Left lung (tissue), 10 donors: ENCODE data around the gene INPP5D. TPM values are rescaled to one million over a fixed set of nuclear protein-coding genes. Genes with fewer than 3 reads are reported as not detected.
A peak's percentile ranks its signal among the peaks of the same experiment; 100 is the strongest.

Experiments
- ATAC-seq: fragments of 200-7000 bp; cut with Tn5 transposase; one replicate; pipeline ENCODE4 v1.9.1; 2020; ENCODE audit warnings: moderate library complexity
- DNase-seq, 4 donors: peaks; one replicate each; pipeline ENCODE4 v3.0.0-alpha.2; 2013 to 2020
- H3K27ac ChIP-seq, 2 donors: fragments of 200-600 bp; sonication (generic) in 1 of 2; one replicate each; pipeline versions ENCODE4 v1.5.0 to v1.8.0; 2020 to 2021
- H3K27me3 ChIP-seq, 2 donors: fragments of 200-600 bp; sonication (generic) in 1 of 2; one replicate each; pipeline versions ENCODE4 v1.5.0 to v1.8.0; 2020 to 2021
- H3K36me3 ChIP-seq, 2 donors: fragments of 200-600 bp; sonication (generic) in 1 of 2; one replicate each; pipeline versions ENCODE4 v1.5.0 to v1.8.0; 2020 to 2021
- H3K4me1 ChIP-seq, 2 donors: fragments of 200-600 bp; one replicate each; pipeline ENCODE4 v1.8.0; 2021
- H3K4me3 ChIP-seq, 2 donors: fragments of 200-600 bp; sonication (generic) in 1 of 2; one replicate each; pipeline versions ENCODE4 v1.5.0 to v1.8.0; 2020 to 2021; ENCODE audit warnings: mild to moderate bottlenecking in 1 of 2
- H3K9me3 ChIP-seq, 2 donors: fragments of 200-600 bp; sonication (generic) in 1 of 2; one replicate each; pipeline versions ENCODE4 v1.5.0 to v1.8.0; 2020 to 2021
- intact Hi-C, 2 donors: fragments of 100-400 bp; cut with DNase I; formaldehyde crosslinking; loops; one replicate each; pipeline versions ENCODE4 v1.11.2 to v1.14.2; 2022
- polyA plus RNA-seq, 6 donors: library from polyadenylated mRNA; unstranded; fragments of 120-200 nt; gene quantifications; one replicate each; pipeline ENCODE4 v1.2.1, GENCODE V29; 2013; ENCODE audit not compliant: insufficient read length in 6 of 6
- total RNA-seq, 2 donors: library from RNA; stranded (reverse); fragmentation: NEBNext Ultra II Directional; extraction: Animal tissue kit (Norgen Biotek cat#: 25700); gene quantifications; one replicate each; pipeline ENCODE4 v1.2.1, GENCODE V29; 2021
- TF ChIP-seq, protein P1 (sequence below), 2 donors: fragments of 200-600 bp; sonication (generic) in 1 of 2; IDR thresholded peaks; one replicate each; pipeline versions ENCODE4 v1.5.0 to v1.8.0; 2021; ENCODE audit warnings: antibody characterized with exemption in 2 of 2
- donor health status: DM: no; HTN: yes; CAD: no.
- donor health status: DM: no; HTN: no; CAD: no.

Gene INPP5D
- total and polyA plus RNA-seq, 8 donors: 10.8 to 40.5 (median 15.0) TPM

DNA sequence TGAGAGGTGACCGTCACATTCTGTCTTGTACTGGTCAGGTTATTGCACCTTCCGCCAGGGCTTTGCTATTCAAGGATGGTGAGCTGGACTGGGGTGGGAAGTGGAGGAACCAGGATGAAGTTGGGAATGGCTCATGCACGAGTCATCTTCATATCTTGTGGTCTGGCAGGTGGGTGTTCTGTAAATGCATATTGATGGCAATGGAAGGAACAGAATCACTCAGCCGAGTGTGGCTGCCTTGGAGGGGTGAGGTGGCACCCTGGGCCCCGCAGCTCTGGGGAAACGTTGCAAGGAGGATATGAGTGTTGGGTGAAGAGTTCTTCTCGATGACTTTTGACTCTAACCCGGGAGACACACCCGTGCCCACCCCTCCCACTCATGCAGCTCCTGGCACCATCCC lies 26.5 kb upstream of the INPP5D start:
- no peak for ATAC-seq
- Histone ChIP-seq H3K9me3 (no peaks in the 10 kb centered on the region), H3K27ac (no peak overlapping the region), H3K36me3 (no peaks in the 10 kb centered on the region), H3K27me3 (no peaks in the 10 kb centered on the region), H3K4me3 (no peak overlapping the region), H3K4me1 (no peaks in the 10 kb centered on the region)
- TF ChIP-seq, protein P1, sequence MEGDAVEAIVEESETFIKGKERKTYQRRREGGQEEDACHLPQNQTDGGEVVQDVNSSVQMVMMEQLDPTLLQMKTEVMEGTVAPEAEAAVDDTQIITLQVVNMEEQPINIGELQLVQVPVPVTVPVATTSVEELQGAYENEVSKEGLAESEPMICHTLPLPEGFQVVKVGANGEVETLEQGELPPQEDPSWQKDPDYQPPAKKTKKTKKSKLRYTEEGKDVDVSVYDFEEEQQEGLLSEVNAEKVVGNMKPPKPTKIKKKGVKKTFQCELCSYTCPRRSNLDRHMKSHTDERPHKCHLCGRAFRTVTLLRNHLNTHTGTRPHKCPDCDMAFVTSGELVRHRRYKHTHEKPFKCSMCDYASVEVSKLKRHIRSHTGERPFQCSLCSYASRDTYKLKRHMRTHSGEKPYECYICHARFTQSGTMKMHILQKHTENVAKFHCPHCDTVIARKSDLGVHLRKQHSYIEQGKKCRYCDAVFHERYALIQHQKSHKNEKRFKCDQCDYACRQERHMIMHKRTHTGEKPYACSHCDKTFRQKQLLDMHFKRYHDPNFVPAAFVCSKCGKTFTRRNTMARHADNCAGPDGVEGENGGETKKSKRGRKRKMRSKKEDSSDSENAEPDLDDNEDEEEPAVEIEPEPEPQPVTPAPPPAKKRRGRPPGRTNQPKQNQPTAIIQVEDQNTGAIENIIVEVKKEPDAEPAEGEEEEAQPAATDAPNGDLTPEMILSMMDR (IDR thresholded peaks at IDR 0.05): no peak
- intact Hi-C loops: no loop called here
- no peak for DNase-seq

DNA sequence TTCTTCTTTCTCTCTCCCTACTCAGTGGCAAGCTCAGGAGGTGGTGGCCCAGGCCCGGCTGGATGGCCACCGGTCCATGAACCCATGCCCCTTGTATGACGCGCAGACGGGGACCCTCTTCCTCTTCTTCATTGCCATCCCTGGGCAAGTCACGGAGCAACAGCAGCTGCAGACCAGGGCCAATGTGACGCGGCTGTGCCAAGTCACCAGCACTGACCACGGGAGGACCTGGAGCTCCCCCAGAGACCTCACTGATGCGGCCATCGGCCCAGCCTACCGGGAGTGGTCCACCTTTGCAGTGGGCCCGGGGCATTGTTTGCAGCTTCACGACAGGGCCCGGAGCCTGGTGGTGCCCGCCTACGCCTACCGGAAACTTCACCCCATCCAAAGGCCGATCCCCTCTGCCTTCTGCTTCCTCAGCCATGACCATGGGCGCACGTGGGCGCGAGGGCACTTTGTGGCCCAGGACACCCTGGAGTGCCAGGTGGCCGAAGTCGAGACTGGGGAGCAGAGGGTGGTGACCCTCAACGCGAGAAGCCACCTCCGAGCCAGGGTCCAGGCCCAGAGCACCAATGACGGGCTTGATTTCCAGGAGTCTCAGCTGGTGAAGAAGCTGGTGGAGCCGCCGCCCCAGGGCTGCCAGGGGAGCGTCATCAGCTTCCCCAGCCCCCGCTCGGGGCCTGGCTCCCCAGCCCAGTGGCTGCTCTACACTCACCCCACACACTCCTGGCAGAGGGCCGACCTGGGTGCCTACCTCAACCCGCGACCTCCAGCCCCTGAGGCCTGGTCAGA lies 25.9 kb upstream of the INPP5D start:
- Histone ChIP-seq H3K9me3 (no peaks in the 10 kb centered on the region), H3K27me3 (no peaks in the 10 kb centered on the region), H3K4me1 (no peaks in the 10 kb centered on the region), H3K4me3 (no peak overlapping the region), H3K36me3 (no peaks in the 10 kb centered on the region), H3K27ac (no peak overlapping the region)
- intact Hi-C loops: no loop called here
- ATAC-seq: no peak
- DNase-seq: peak in 1 of 4 donors; percentile 15
- TF ChIP-seq, protein P1 (IDR thresholded peaks at IDR 0.05): no peak

DNA sequence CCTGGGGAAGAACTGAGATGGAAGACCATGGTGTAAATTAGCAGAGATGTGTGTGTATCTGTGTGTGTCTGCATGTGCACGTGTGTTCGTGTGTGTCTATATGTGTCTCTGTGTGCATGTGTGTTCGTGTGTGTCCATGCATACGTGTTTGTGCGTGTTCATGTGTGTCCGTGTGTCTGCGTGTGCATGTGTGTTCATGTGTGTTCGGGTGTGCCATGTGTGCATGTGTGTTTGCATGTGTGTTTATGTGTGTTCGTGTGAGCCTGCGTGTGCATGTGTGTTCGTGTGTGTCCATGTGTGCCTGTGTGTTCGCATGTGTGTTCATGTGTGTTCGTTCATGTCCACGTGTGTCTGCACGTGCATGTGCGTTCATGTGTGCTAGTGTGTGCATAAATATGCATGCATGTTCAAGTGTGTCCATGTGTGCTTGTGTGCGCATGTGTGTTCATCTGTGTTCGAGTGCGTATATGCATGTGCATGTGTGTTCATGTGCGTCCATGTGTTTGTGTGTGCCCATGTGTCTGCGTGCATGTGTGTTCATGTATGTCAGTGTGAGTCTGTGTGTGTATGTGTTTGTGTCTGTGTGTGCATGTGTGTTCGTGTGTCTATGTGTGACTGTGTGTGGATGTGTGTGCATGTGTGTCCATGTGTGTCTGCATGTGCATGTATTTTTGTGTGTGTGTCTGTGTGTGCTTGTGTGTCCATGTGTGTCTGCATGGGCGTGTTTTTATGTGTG lies 24.5 kb upstream of the INPP5D start:
- intact Hi-C loops: no loop called here
- H3K4me3 ChIP-seq: no peak overlapping the region
- TF ChIP-seq, protein P1 (IDR thresholded peaks at IDR 0.05): no peak
- no peaks in the 10 kb centered on the region for H3K27me3 ChIP-seq
- DNase-seq (peak in 1 of 4 donors; percentile 11), ATAC-seq (no peak)
- no peaks in the 10 kb centered on the region for H3K36me3 ChIP-seq
- no peaks in the 10 kb centered on the region for H3K9me3 ChIP-seq
- H3K27ac ChIP-seq: no peak overlapping the region
- no peaks in the 10 kb centered on the region for H3K4me1 ChIP-seq

DNA sequence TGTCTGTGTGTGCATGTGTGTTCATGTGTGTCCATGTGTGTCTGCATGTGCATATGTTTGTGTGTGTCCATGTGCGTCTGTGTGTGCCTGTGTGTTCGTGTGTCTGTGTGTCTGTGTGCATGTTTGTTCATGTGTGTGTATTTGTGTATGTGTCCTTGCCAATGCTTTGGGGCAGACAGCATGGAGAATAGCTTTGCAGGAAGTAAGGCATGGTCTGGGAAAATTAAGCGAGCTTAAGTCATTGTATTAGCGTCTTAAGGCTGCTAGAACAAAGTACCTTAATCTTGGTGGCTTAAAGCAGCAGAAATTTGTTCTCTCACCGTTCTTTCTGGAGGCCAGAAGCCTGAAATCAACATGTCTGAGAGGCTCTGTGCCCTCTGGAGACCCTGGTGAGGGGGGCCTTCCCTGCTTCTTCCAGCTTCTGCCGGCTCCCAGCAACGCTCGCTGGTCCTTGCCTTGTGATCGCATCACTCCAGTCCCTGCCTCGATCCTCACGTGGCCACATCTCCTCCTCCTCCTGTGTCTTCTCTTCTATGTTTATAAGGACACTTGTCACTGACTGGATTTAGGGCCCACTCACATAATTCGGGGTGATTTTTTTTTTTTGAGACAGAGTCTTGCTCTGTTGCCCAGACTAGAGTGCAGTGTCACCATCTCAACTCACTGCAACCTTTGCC lies 23.8 kb upstream of the INPP5D start:
- Histone ChIP-seq H3K36me3 (no peaks in the 10 kb centered on the region), H3K9me3 (no peaks in the 10 kb centered on the region), H3K27me3 (no peaks in the 10 kb centered on the region), H3K4me3 (no peak overlapping the region), H3K4me1 (no peaks in the 10 kb centered on the region), H3K27ac (no peak overlapping the region)
- ATAC-seq (no peak), DNase-seq (peak in 1 of 4 donors; percentile 2)
- TF ChIP-seq, protein P1 (IDR thresholded peaks at IDR 0.05): no peak
- intact Hi-C loops: no loop called here

DNA sequence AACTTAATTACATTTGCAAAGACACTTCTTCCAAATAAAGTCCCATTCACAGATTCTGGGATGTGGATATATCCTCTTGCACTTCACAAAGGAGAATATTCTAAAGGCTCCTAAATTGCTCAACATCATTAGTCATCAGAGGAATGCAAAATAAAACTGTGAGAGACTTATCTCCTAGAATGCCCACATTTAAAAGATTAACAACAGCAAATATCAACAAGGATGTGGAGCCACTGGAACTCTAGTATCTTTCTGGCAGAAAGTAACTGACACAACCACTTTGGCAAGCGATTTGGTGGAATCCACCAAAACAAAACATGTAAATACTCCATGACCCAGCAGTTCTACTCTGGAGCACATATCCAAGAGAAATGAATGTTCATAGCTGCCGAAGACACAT lies 23.1 kb upstream of the INPP5D start:
- TF ChIP-seq, protein P1 (IDR thresholded peaks at IDR 0.05): no peak
- Histone ChIP-seq H3K4me1 (no peaks in the 10 kb centered on the region), H3K36me3 (no peaks in the 10 kb centered on the region), H3K27ac (no peak overlapping the region), H3K9me3 (no peaks in the 10 kb centered on the region), H3K4me3 (no peak overlapping the region), H3K27me3 (no peaks in the 10 kb centered on the region)
- no peak for ATAC-seq
- DNase-seq: no peak
- intact Hi-C loops: no loop called here
